Left ventricle myocardium inferior (tissue), 1 donor: ENCODE measurements around the gene FAF2. TPM values are rescaled to one million over a fixed set of nuclear protein-coding genes. Genes with fewer than 3 reads are reported as not detected.

Experiments
- DNase-seq: peaks from one replicate; pipeline ENCODE4 v3.0.0-alpha.2; 2020
- H3K27ac ChIP-seq: fragments of 200-600 bp; replicated peaks from 2 replicates; pipeline ENCODE4 v1.8.0; 2021
- H3K27me3 ChIP-seq: fragments of 200-600 bp; 2 replicates; pipeline ENCODE4 v1.8.0; 2021; ENCODE audit warnings: low read depth
- H3K36me3 ChIP-seq: fragments of 200-600 bp; 2 replicates; pipeline ENCODE4 v1.8.0; 2021
- H3K4me1 ChIP-seq: fragments of 200-600 bp; 2 replicates; pipeline ENCODE4 v1.8.0; 2021
- H3K4me3 ChIP-seq: fragments of 200-600 bp; 2 replicates; pipeline ENCODE4 v1.8.0; 2021; ENCODE audit warnings: mild to moderate bottlenecking, moderate library complexity
- H3K9me3 ChIP-seq: fragments of 200-600 bp; replicated peaks from 2 replicates; pipeline ENCODE4 v1.8.0; 2021
- CTCF ChIP-seq: fragments of 200-600 bp; IDR thresholded peaks from 2 replicates; pipeline ENCODE4 v1.8.0; 2021; ENCODE audit warnings: antibody characterized with exemption, mild to moderate bottlenecking, borderline replicate concordance
- intact Hi-C: fragments of 100-400 bp; cut with micrococcal nuclease; formaldehyde crosslinking; loops from one replicate; pipeline ENCODE4 v1.11.0; 2022
- total RNA-seq: library from RNA; stranded (reverse); fragmentation: NEBNext Ultra II Directional; extraction: Animal tissue kit (Norgen Biotek cat#: 25700); gene quantifications from one replicate; pipeline ENCODE4 v1.2.1, GENCODE V29; 2021
- donor health status: DM: no; HTN: yes; CAD: no; lungs with severe emphysema.

The FAF2 gene
- total RNA-seq, 1 donor from 2014 or later: 13.0 TPM

GRCh38 chr5:176444742-176445141 lies 3.4 kb upstream of the FAF2 start:
- Histone ChIP-seq H3K4me3 (no peak overlapping the region), H3K27ac (no peak overlapping the region), H3K4me1 (peaks cover 30% of the 10 kb centered on the region), H3K36me3 (no peaks in the 10 kb centered on the region), H3K9me3 (no peaks in the 10 kb centered on the region), H3K27me3 (peaks cover 7% of the 10 kb centered on the region)
- intact Hi-C loops: no loop called here
- TF ChIP-seq CTCF: no peak
- no peak for DNase-seq

- peaks cover 5% of the 10 kb centered on the region for H3K36me3 ChIP-seq
- intact Hi-C loops: no loop called here
- peaks cover 44% of the 10 kb centered on the region for H3K4me1 ChIP-seq
- H3K27ac ChIP-seq: no peak overlapping the region
- no peak overlapping the region for H3K4me3 ChIP-seq
- DNase-seq: no peak
- H3K9me3 ChIP-seq: no peaks in the 10 kb centered on the region
- H3K27me3 ChIP-seq: no peaks in the 10 kb centered on the region
- no peak for TF ChIP-seq CTCF
Measured at GRCh38 chr5:176446028-176446665, 2.0 kb upstream of the FAF2 start.

GRCh38 chr5:176446884-176447590 lies 1.1 kb upstream of the FAF2 start:
- intact Hi-C loops: no loop called here

GRCh38 chr5:176447591-176447977 lies 601 bp upstream of the FAF2 start:
- no peaks in the 10 kb centered on the region for H3K27me3 ChIP-seq
- no peak for TF ChIP-seq CTCF
- intact Hi-C loops: no loop called here
- peak overlapping the region; percentile 95 for H3K4me3 ChIP-seq
- H3K9me3 ChIP-seq: no peaks in the 10 kb centered on the region
- H3K4me1 ChIP-seq: peaks cover 53% of the 10 kb centered on the region
- no peak for DNase-seq
- H3K27ac ChIP-seq: peak overlapping the region; percentile 95
- peaks cover 5% of the 10 kb centered on the region for H3K36me3 ChIP-seq

More at GRCh38 chr5:176446884-176447590, 1.1 kb upstream of the FAF2 start:
- Histone ChIP-seq H3K9me3 (no peaks in the 10 kb centered on the region), H3K4me3 (peak overlapping the region; percentile 95), H3K27me3 (no peaks in the 10 kb centered on the region), H3K36me3 (peaks cover 5% of the 10 kb centered on the region), H3K4me1 (peaks cover 48% of the 10 kb centered on the region), H3K27ac (peak overlapping the region; percentile 95)
- no peak for DNase-seq
- no peak for TF ChIP-seq CTCF

- TF ChIP-seq CTCF: no peak
- Histone ChIP-seq H3K27ac (no peak overlapping the region), H3K27me3 (no peaks in the 10 kb centered on the region), H3K9me3 (no peaks in the 10 kb centered on the region), H3K4me1 (peaks cover 77% of the 10 kb centered on the region), H3K4me3 (no peak overlapping the region), H3K36me3 (peaks cover 14% of the 10 kb centered on the region)
- DNase-seq: no peak
- intact Hi-C loops: no loop called here
Measured at GRCh38 chr5:176450077-176450476, 1.9 kb downstream of the FAF2 start.
